CD4-positive, alpha-beta memory T cell (primary cell): ENCODE data around the gene PISD. TPM values are rescaled to one million over a fixed set of nuclear protein-coding genes. Genes with fewer than 3 reads are reported as not detected.

Experiments
- CTCF ChIA-PET: fragments of 350-600 bp; sonication (Branson Sonifier 250); formaldehyde crosslinking; loops from one replicate; lab custom pipeline; 2021; ENCODE audit warnings: inconsistent platforms; ENCODE audit not compliant: partially characterized antibody; lab: Charles Lee
- POLR2A ChIA-PET: fragments of 350-600 bp; sonication (Branson Sonifier 250); formaldehyde crosslinking; loops from one replicate; lab custom pipeline; 2021; ENCODE audit not compliant: partially characterized antibody; lab: Charles Lee
- DNase-seq, 5 donors: peaks; one replicate each; pipeline versions ENCODE4 v3.0.0 to v3.0.0-alpha.2; 2020 to 2022; ENCODE audit warnings: mixed read lengths in 1 of 5
- H3K27ac ChIP-seq: one replicate; pipeline ENCODE4 v1.7.0; 2013; ENCODE audit warnings: low read depth, low read length
- H3K27me3 ChIP-seq: 2 replicates; pipeline ENCODE4 v1.7.0; 2013; ENCODE audit warnings: mild to moderate bottlenecking, low read length, moderate library complexity; ENCODE audit not compliant: insufficient read depth
- H3K36me3 ChIP-seq: 2 replicates; pipeline ENCODE4 v1.7.0; 2013; ENCODE audit warnings: mild to moderate bottlenecking, low read length, moderate library complexity; ENCODE audit not compliant: insufficient read depth
- H3K4me1 ChIP-seq: 2 replicates; pipeline ENCODE4 v1.7.0; 2013; ENCODE audit warnings: mild to moderate bottlenecking, low read length, moderate library complexity; ENCODE audit not compliant: insufficient read depth
- H3K4me3 ChIP-seq, 2 donors: one replicate each; pipeline ENCODE4 v1.7.0; 2013; ENCODE audit warnings: low read length in 2 of 2, mild to moderate bottlenecking in 1 of 2
- H3K9me3 ChIP-seq, 2 donors: one replicate each; pipeline ENCODE4 v1.7.0; 2013; ENCODE audit warnings: low read length in 2 of 2, control low read depth in 1 of 2; ENCODE audit not compliant: control insufficient read depth in 1 of 2
- H3K27ac Mint-ChIP-seq, 7 donors: one replicate each; pipeline ENCODE4 v1.8.0; 2020 to 2021; ENCODE audit warnings: mixed read lengths in 7 of 7, mild to moderate bottlenecking in 6 of 7, inconsistent platforms in 3 of 7, moderate library complexity in 3 of 7
- H3K27me3 Mint-ChIP-seq, 2 donors: one replicate each; pipeline ENCODE4 v1.8.0; 2020 to 2021; ENCODE audit warnings: mixed read lengths in 2 of 2
- H3K36me3 Mint-ChIP-seq, 2 donors: one replicate each; pipeline ENCODE4 v1.8.0; 2020 to 2021; ENCODE audit warnings: mixed read lengths in 2 of 2, inconsistent platforms in 1 of 2, mild to moderate bottlenecking in 1 of 2
- H3K4me1 Mint-ChIP-seq, 4 donors: one replicate each; pipeline ENCODE4 v1.8.0; 2020 to 2021; ENCODE audit warnings: mixed read lengths in 4 of 4, mild to moderate bottlenecking in 1 of 4
- H3K4me3 Mint-ChIP-seq, 8 donors: one replicate each; pipeline ENCODE4 v1.8.0; 2020 to 2021; ENCODE audit warnings: mixed read lengths in 8 of 8, mild to moderate bottlenecking in 7 of 8, moderate library complexity in 6 of 8, inconsistent platforms in 3 of 8
- H3K9me3 Mint-ChIP-seq, 8 donors: one replicate each; pipeline ENCODE4 v1.8.0; 2020 to 2021; ENCODE audit warnings: mixed read lengths in 8 of 8, mild to moderate bottlenecking in 5 of 8, inconsistent platforms in 3 of 8, moderate library complexity in 1 of 8
- intact Hi-C: fragments of 100-400 bp; cut with micrococcal nuclease; formaldehyde crosslinking; loops from one replicate; pipeline ENCODE4 v1.15.1; 2023
- polyA plus RNA-seq, 2 donors: library from polyadenylated mRNA; unstranded; fragments of 300-500 nt; fragmentation: Illumina TruSeq; gene quantifications; one replicate each; pipeline ENCODE4 v1.2.3, GENCODE V29; 2021
- total RNA-seq, 2 experiments: library from RNA; stranded (reverse); gene quantifications; one replicate each; pipeline ENCODE4 v1.2.3, GENCODE V29; 2021

Gene PISD
- total and polyA plus RNA-seq, 4 experiments from 2014 or later: 16.7 to 35.4 (median 30.8) TPM

GRCh38 chr22:31626427-31627150 lies 35.4 kb downstream of the PISD start:
- Mint-ChIP-seq H3K4me1 (peaks cover 21 to 67% (median 33%) of the 10 kb centered on the region in 4 donors), H3K27ac (peak overlapping the region; percentile 53 to 88 (median 81)), H3K4me3 (no peak overlapping the region), H3K36me3 (peaks cover 0 to 7% of the 10 kb centered on the region in 2 donors), H3K9me3 (peaks cover 0 to 5% (median 0%) of the 10 kb centered on the region in 8 donors), H3K27me3 (no peaks in the 10 kb centered on the region)
- Histone ChIP-seq H3K27me3 (no peaks in the 10 kb centered on the region), H3K4me1 (peaks cover 46% of the 10 kb centered on the region), H3K27ac (no peak overlapping the region), H3K36me3 (no peaks in the 10 kb centered on the region), H3K4me3 (no peak overlapping the region), H3K9me3 (no peaks in the 10 kb centered on the region)
- DNase-seq: no peak
- CTCF ChIA-PET: no interaction called here
- POLR2A ChIA-PET: no interaction called here
- intact Hi-C loops: no loop called here

DNA sequence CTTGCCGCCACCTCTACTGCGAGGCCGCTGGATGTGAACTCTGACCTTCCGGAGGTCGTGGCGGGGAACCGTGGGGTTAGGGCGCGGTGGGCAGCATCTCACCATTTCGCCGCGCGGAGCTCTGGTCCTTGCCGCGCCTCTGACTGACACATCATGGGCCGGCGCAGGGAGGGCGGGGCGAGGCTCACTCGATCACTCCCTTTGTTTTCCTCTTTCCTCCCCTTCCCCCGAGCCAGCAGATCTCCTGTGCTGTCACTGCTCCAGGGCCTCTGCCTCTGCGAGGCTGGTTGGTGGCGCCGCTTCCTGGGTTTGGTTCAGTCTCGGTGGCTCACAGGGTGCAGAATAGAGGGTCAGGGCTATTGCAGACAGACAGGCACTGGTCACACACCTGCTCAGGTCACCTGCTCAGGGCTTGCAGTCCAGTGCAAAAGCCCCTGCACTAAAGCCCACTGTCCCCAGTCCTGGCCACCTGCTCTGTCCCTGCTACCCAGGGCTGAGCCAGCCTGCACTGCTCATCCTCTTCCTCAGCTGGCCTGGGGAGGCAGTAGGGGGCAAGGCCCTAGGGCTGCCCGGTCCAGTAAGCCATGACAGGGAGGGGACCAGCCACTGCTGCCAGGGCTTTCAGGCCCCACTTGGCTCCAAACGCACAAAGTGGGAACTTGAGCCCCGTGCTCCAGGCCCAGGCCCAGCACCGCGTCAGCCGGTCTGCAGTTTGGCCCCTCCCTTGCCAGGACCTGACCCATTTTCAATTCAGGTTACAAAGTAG lies 36.2 kb downstream of the PISD start:
- no peak for DNase-seq
- H3K9me3 ChIP-seq: no peaks in the 10 kb centered on the region
- ChIA-PET POLR2A (interaction anchor here (1.2 kb wide), 1 partner anchor 20 kb away, joined by 3 read pairs; no protein-coding TSS in a partner anchor), CTCF (no interaction called here)
- intact Hi-C loops: no loop called here
- H3K4me3 Mint-ChIP-seq: peak overlapping the region in 1 of 8 donors; percentile 29
- H3K9me3 Mint-ChIP-seq: peaks cover 0 to 5% (median 0%) of the 10 kb centered on the region in 8 donors
- H3K27me3 ChIP-seq: no peaks in the 10 kb centered on the region
- peaks cover 21 to 60% (median 28%) of the 10 kb centered on the region in 4 donors for H3K4me1 Mint-ChIP-seq
- H3K27ac ChIP-seq: no peak overlapping the region
- H3K4me1 ChIP-seq: peaks cover 38% of the 10 kb centered on the region
- H3K27ac Mint-ChIP-seq: peak overlapping the region in 5 of 7 donors; percentile 48 to 87 (median 60)
- H3K36me3 ChIP-seq: peaks cover 5% of the 10 kb centered on the region
- no peak overlapping the region for H3K4me3 ChIP-seq
- H3K27me3 Mint-ChIP-seq: no peaks in the 10 kb centered on the region
- peaks cover 0 to 9% of the 10 kb centered on the region in 2 donors for H3K36me3 Mint-ChIP-seq

DNA sequence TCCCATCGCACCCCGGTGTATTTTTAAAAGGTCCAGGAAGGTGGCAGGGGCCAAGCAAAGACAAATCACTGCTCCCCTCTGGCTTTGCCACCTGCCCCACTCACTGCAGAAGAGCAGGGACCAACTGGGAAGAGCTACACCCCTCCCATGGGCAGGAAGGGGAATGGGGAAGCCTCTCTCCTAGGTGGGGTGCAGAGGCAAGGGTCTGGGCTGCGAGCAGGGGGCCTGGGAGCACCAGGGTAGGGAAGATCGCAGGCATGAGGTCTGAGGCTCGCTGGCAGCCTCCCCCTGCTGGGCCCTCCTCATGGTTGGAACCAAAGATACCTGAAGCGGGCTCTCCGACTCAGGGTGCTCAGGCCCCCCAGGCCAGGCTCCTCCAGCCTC lies 36.8 kb downstream of the PISD start:
- intact Hi-C loops: no loop called here
- Mint-ChIP-seq H3K4me3 (peak overlapping the region in 1 of 8 donors; percentile 13), H3K9me3 (peaks cover 0 to 5% (median 0%) of the 10 kb centered on the region in 8 donors), H3K36me3 (peaks cover 0 to 15% of the 10 kb centered on the region in 2 donors), H3K27ac (peak overlapping the region in 6 of 7 donors; percentile 22 to 81 (median 50)), H3K4me1 (peaks cover 19 to 60% (median 27%) of the 10 kb centered on the region in 4 donors), H3K27me3 (no peaks in the 10 kb centered on the region)
- Histone ChIP-seq H3K4me3 (no peak overlapping the region), H3K4me1 (peaks cover 36% of the 10 kb centered on the region), H3K27me3 (no peaks in the 10 kb centered on the region), H3K27ac (no peak overlapping the region), H3K9me3 (no peaks in the 10 kb centered on the region), H3K36me3 (peaks cover 10% of the 10 kb centered on the region)
- ChIA-PET POLR2A (interaction anchor here (1.2 kb wide), 1 partner anchor 20 kb away, joined by 3 read pairs; no protein-coding TSS in a partner anchor), CTCF (interaction anchor here (1.6 kb wide), 1 partner anchor 40 kb away, joined by 3 read pairs; no protein-coding TSS in a partner anchor)
- DNase-seq: no peak

GRCh38 chr22:31623592-31624304 lies 38.3 kb downstream of the PISD start:
- Mint-ChIP-seq H3K36me3 (peaks cover 7 to 28% of the 10 kb centered on the region in 2 donors), H3K27ac (peak overlapping the region in 1 of 7 donors; percentile 50), H3K4me3 (no peak overlapping the region), H3K4me1 (peaks cover 12 to 49% (median 17%) of the 10 kb centered on the region in 4 donors), H3K27me3 (no peaks in the 10 kb centered on the region), H3K9me3 (peaks cover 0 to 4% (median 0%) of the 10 kb centered on the region in 8 donors)
- intact Hi-C loops: no loop called here
- H3K36me3 ChIP-seq: peaks cover 25% of the 10 kb centered on the region
- ChIA-PET CTCF (interaction anchor here (1.6 to 2.8 kb wide), 2 partner anchors 10 to 42 kb away, joined by 3 to 9 read pairs; no protein-coding TSS in a partner anchor), POLR2A (interaction anchor here (0.5 to 1.4 kb wide), 2 partner anchors 23 to 38 kb away, joined by 4 read pairs; partner anchors contain the start of gene PISD)
- no peak for DNase-seq
- no peaks in the 10 kb centered on the region for H3K27me3 ChIP-seq
- no peak overlapping the region for H3K27ac ChIP-seq
- H3K9me3 ChIP-seq: no peaks in the 10 kb centered on the region
- peaks cover 22% of the 10 kb centered on the region for H3K4me1 ChIP-seq
- no peak overlapping the region for H3K4me3 ChIP-seq

GRCh38 chr22:31622980-31623379 lies 39.0 kb downstream of the PISD start:
- H3K4me1 Mint-ChIP-seq: peaks cover 8 to 42% (median 12%) of the 10 kb centered on the region in 4 donors
- DNase-seq: no peak
- no peaks in the 10 kb centered on the region for H3K9me3 ChIP-seq
- H3K4me1 ChIP-seq: peaks cover 15% of the 10 kb centered on the region
- H3K27me3 Mint-ChIP-seq: no peaks in the 10 kb centered on the region
- H3K4me3 Mint-ChIP-seq: no peak overlapping the region
- CTCF ChIA-PET: interaction anchor here (1.0 to 2.8 kb wide), 2 partner anchors 11 to 171 kb away, joined by 3 to 9 read pairs; no protein-coding TSS in a partner anchor
- H3K27me3 ChIP-seq: no peaks in the 10 kb centered on the region
- H3K9me3 Mint-ChIP-seq: peaks cover 0 to 1% (median 0%) of the 10 kb centered on the region in 8 donors
- H3K4me3 ChIP-seq: no peak overlapping the region
- intact Hi-C loops: no loop called here
- peaks cover 25% of the 10 kb centered on the region for H3K36me3 ChIP-seq
- POLR2A ChIA-PET: interaction anchor here (1.4 kb wide), 1 partner anchor 39 kb away, joined by 4 read pairs; the partner anchor contains the start of gene PISD
- H3K27ac Mint-ChIP-seq: peak overlapping the region in 5 of 7 donors; percentile 10 to 72 (median 52)
- H3K27ac ChIP-seq: no peak overlapping the region
- peaks cover 7 to 32% of the 10 kb centered on the region in 2 donors for H3K36me3 Mint-ChIP-seq

GRCh38 chr22:31621507-31622124 lies 40.4 kb downstream of the PISD start:
- intact Hi-C loops: no loop called here
- Histone ChIP-seq H3K4me3 (no peak overlapping the region), H3K9me3 (no peaks in the 10 kb centered on the region), H3K36me3 (peaks cover 33% of the 10 kb centered on the region), H3K4me1 (peaks cover 2% of the 10 kb centered on the region), H3K27ac (no peak overlapping the region), H3K27me3 (no peaks in the 10 kb centered on the region)
- peak overlapping the region in 4 of 7 donors; percentile 20 to 74 (median 52) for H3K27ac Mint-ChIP-seq
- POLR2A ChIA-PET: interaction anchor here (1.0 kb wide), 1 partner anchor 8 kb away, joined by 5 read pairs; no protein-coding TSS in a partner anchor
- H3K4me1 Mint-ChIP-seq: peaks cover 4 to 28% (median 5%) of the 10 kb centered on the region in 4 donors
- H3K36me3 Mint-ChIP-seq: peaks cover 7 to 40% of the 10 kb centered on the region in 2 donors
- DNase-seq: no peak
- H3K27me3 Mint-ChIP-seq: no peaks in the 10 kb centered on the region
- peaks cover 0 to under 1% (median 0%) of the 10 kb centered on the region in 8 donors for H3K9me3 Mint-ChIP-seq
- H3K4me3 Mint-ChIP-seq: no peak overlapping the region
- CTCF ChIA-PET: interaction anchor here (1.2 to 2.8 kb wide), 3 partner anchors 11 to 13 kb away, joined by 3 to 9 read pairs (median 4); no protein-coding TSS in a partner anchor
